HAP-1 (cell line): ENCODE measurements around the gene DNAJC6.

Source experiments
- DNase-seq, 2 experiments: peaks; one replicate each; pipeline ENCODE4 v3.0.0-alpha.2; 2016 to 2020; ENCODE audit warnings: low spot score in 2 of 2
- H3K27me3 ChIP-seq: fragments of 250-450 bp; sonication (Bioruptor Pico); 2 replicates; pipeline ENCODE4 v1.5.1; 2020; ENCODE audit warnings: low read depth, mild to moderate bottlenecking, moderate library complexity
- H3K36me3 ChIP-seq: fragments of 250-450 bp; sonication (Bioruptor Pico); replicated peaks from 2 replicates; pipeline ENCODE4 v1.5.1; 2020; ENCODE audit warnings: mild to moderate bottlenecking
- H3K4me1 ChIP-seq: fragments of 250-450 bp; sonication (Bioruptor Pico); 2 replicates; pipeline ENCODE4 v1.5.1; 2020; ENCODE audit warnings: mild to moderate bottlenecking
- H3K4me3 ChIP-seq: fragments of 250-450 bp; sonication (Bioruptor Pico); 2 replicates; pipeline ENCODE4 v1.5.1; 2020; ENCODE audit warnings: mild to moderate bottlenecking, moderate library complexity
- H3K9me3 ChIP-seq: fragments of 250-450 bp; sonication (Bioruptor Pico); 2 replicates; pipeline ENCODE4 v1.5.1; 2020; ENCODE audit warnings: mild to moderate bottlenecking, moderate library complexity
- in situ Hi-C: fragments of 300-500 bp; cut with MboI; formaldehyde crosslinking; loops from 3 replicates; pipeline ENCODE4 v1.14.3; 2020; ENCODE audit warnings: low sequenced_read_pairs, inconsistent platforms, mixed read lengths

DNAJC6 gene

GRCh38 chr1:65316233-65316632 is 6.9 kb downstream of the DNAJC6 start:
- H3K9me3 ChIP-seq = no peaks in the 10 kb centered on the region
- no peaks in the 10 kb centered on the region; the same call in 1 of the 2 replicates for H3K27me3 ChIP-seq
- no peak for DNase-seq
- in situ Hi-C loops = no loop called here
- no peak overlapping the region for H3K4me3 ChIP-seq
- H3K36me3 ChIP-seq = no peaks in the 10 kb centered on the region
- H3K4me1 ChIP-seq = no peaks in the 10 kb centered on the region

- in situ Hi-C loops = no loop called here
- no peaks in the 10 kb centered on the region for H3K27me3 ChIP-seq
- H3K4me3 ChIP-seq = no peak overlapping the region
- H3K4me1 ChIP-seq = no peaks in the 10 kb centered on the region
- H3K9me3 ChIP-seq = no peaks in the 10 kb centered on the region
- H3K36me3 ChIP-seq = no peaks in the 10 kb centered on the region
- no peak for DNase-seq
These were observed 8.7 kb downstream of the DNAJC6 start for GRCh38 chr1:65317866-65318653.

- no peak for DNase-seq
- in situ Hi-C loops = no loop called here
- Histone ChIP-seq H3K4me3 (no peak overlapping the region), H3K4me1 (no peaks in the 10 kb centered on the region), H3K9me3 (no peaks in the 10 kb centered on the region), H3K36me3 (no peaks in the 10 kb centered on the region), H3K27me3 (no peaks in the 10 kb centered on the region)
These were observed 9.8 kb downstream of the DNAJC6 start for GRCh38 chr1:65319141-65319540.

- Histone ChIP-seq H3K36me3 (no peaks in the 10 kb centered on the region), H3K4me1 (no peaks in the 10 kb centered on the region), H3K4me3 (no peak overlapping the region), H3K27me3 (no peaks in the 10 kb centered on the region), H3K9me3 (no peaks in the 10 kb centered on the region)
- no peak for DNase-seq
- in situ Hi-C loops = no loop called here
These were observed 10.4 kb downstream of the DNAJC6 start for GRCh38 chr1:65319754-65320153.

- no peaks in the 10 kb centered on the region for H3K9me3 ChIP-seq
- DNase-seq = no peak
- H3K4me1 ChIP-seq = no peaks in the 10 kb centered on the region
- no peak overlapping the region for H3K4me3 ChIP-seq
- H3K27me3 ChIP-seq = no peaks in the 10 kb centered on the region
- H3K36me3 ChIP-seq = no peaks in the 10 kb centered on the region
- in situ Hi-C loops = no loop called here
These were observed 12.5 kb downstream of the DNAJC6 start for GRCh38 chr1:65321879-65322278.

GRCh38 chr1:65323246-65323645 is 13.9 kb downstream of the DNAJC6 start:
- no peak for DNase-seq
- H3K4me1 ChIP-seq = no peaks in the 10 kb centered on the region
- in situ Hi-C loops = no loop called here
- H3K9me3 ChIP-seq = no peaks in the 10 kb centered on the region
- no peak overlapping the region for H3K4me3 ChIP-seq
- H3K36me3 ChIP-seq = no peaks in the 10 kb centered on the region
- H3K27me3 ChIP-seq = no peaks in the 10 kb centered on the region

GRCh38 chr1:65330021-65330420 is 20.7 kb downstream of the DNAJC6 start:
- Histone ChIP-seq H3K9me3 (no peaks in the 10 kb centered on the region), H3K36me3 (no peaks in the 10 kb centered on the region), H3K27me3 (no peaks in the 10 kb centered on the region), H3K4me1 (no peaks in the 10 kb centered on the region), H3K4me3 (no peak overlapping the region)
- DNase-seq = no peak
- in situ Hi-C loops = no loop called here

GRCh38 chr1:65330822-65331221 is 21.5 kb downstream of the DNAJC6 start:
- H3K4me1 ChIP-seq = no peaks in the 10 kb centered on the region
- in situ Hi-C loops = no loop called here
- H3K9me3 ChIP-seq = no peaks in the 10 kb centered on the region
- no peak overlapping the region for H3K4me3 ChIP-seq
- DNase-seq = no peak
- no peaks in the 10 kb centered on the region for H3K36me3 ChIP-seq
- H3K27me3 ChIP-seq = no peaks in the 10 kb centered on the region

- in situ Hi-C loops = no loop called here
- DNase-seq = no peak
- H3K9me3 ChIP-seq = no peaks in the 10 kb centered on the region
- no peak overlapping the region for H3K4me3 ChIP-seq
- H3K36me3 ChIP-seq = no peaks in the 10 kb centered on the region
- no peaks in the 10 kb centered on the region for H3K4me1 ChIP-seq
- H3K27me3 ChIP-seq = no peaks in the 10 kb centered on the region
These were observed 23.5 kb downstream of the DNAJC6 start for GRCh38 chr1:65332821-65333220.

- in situ Hi-C loops = no loop called here
- no peaks in the 10 kb centered on the region for H3K9me3 ChIP-seq
- H3K27me3 ChIP-seq = no peaks in the 10 kb centered on the region
- H3K4me3 ChIP-seq = no peak overlapping the region
- no peak for DNase-seq
- H3K4me1 ChIP-seq = no peaks in the 10 kb centered on the region
- H3K36me3 ChIP-seq = no peaks in the 10 kb centered on the region
These were observed 24.7 kb downstream of the DNAJC6 start for GRCh38 chr1:65334081-65334480.

- DNase-seq = no peak
- Histone ChIP-seq H3K4me3 (no peak overlapping the region), H3K36me3 (no peaks in the 10 kb centered on the region), H3K9me3 (no peaks in the 10 kb centered on the region), H3K27me3 (no peaks in the 10 kb centered on the region), H3K4me1 (no peaks in the 10 kb centered on the region)
- in situ Hi-C loops = no loop called here
These were observed 30.6 kb downstream of the DNAJC6 start for GRCh38 chr1:65339866-65340468.

GRCh38 chr1:65341381-65341780 is 32.0 kb downstream of the DNAJC6 start:
- no peaks in the 10 kb centered on the region for H3K9me3 ChIP-seq
- no peaks in the 10 kb centered on the region for H3K36me3 ChIP-seq
- H3K27me3 ChIP-seq = no peaks in the 10 kb centered on the region
- no peak for DNase-seq
- H3K4me3 ChIP-seq = no peak overlapping the region
- H3K4me1 ChIP-seq = no peaks in the 10 kb centered on the region
- in situ Hi-C loops = no loop called here

GRCh38 chr1:65343286-65343685 is 33.9 kb downstream of the DNAJC6 start:
- DNase-seq = no peak
- in situ Hi-C loops = no loop called here
- H3K4me3 ChIP-seq = no peak overlapping the region
- H3K9me3 ChIP-seq = no peaks in the 10 kb centered on the region
- H3K4me1 ChIP-seq = no peaks in the 10 kb centered on the region
- H3K36me3 ChIP-seq = no peaks in the 10 kb centered on the region
- H3K27me3 ChIP-seq = no peaks in the 10 kb centered on the region

GRCh38 chr1:65344171-65344814 is 35.0 kb downstream of the DNAJC6 start:
- in situ Hi-C loops = no loop called here
- no peaks in the 10 kb centered on the region for H3K4me1 ChIP-seq
- no peak overlapping the region for H3K4me3 ChIP-seq
- DNase-seq = no peak
- H3K27me3 ChIP-seq = no peaks in the 10 kb centered on the region
- no peaks in the 10 kb centered on the region for H3K9me3 ChIP-seq
- H3K36me3 ChIP-seq = no peaks in the 10 kb centered on the region
